Measurements from ENCODE around the gene SDR42E1.
A peak's percentile ranks its signal among the peaks of the same experiment; 100 is the strongest.
"Not testable (repeated sequence)": the region's sequence is repeated elsewhere in the genome, so short reads cannot be mapped to it uniquely, and the experiment has no call there.

The SDR42E1 gene

GRCh38 chr16:82037666-82038065, 26.4 kb upstream of the SDR42E1 start:
- DNase-seq (ENCODE audit: low spot score) (no peak), FAIRE-seq (no peak)

GRCh38 chr16:82037251-82037650, 26.0 kb upstream of the SDR42E1 start:
- no peak for DNase-seq (ENCODE audit: low spot score)
- FAIRE-seq: no peak

- FAIRE-seq: peak; percentile 32
- peak; percentile 65 for DNase-seq (ENCODE audit: low spot score)
Observed at GRCh38 chr16:82034981-82035612, 23.8 kb upstream of the SDR42E1 start, which contains the start of gene HSD17B2. Gene HSD17B2, plus strand, starts transcription at chr16:82035253. Its CDS starts 172 bp downstream, at chr16:82035425.

GRCh38 chr16:82033683-82034300, 22.5 kb upstream of the SDR42E1 start:
- no peak for DNase-seq (ENCODE audit: low spot score)
- FAIRE-seq: no peak

GRCh38 chr16:82033006-82033405, 21.7 kb upstream of the SDR42E1 start:
- DNase-seq (ENCODE audit: low spot score) (no peak), FAIRE-seq (no peak)

- DNase-seq (ENCODE audit: low spot score): peak; percentile 34
- FAIRE-seq: no peak
Observed at GRCh38 chr16:82031116-82032084, 20.1 kb upstream of the SDR42E1 start.

GRCh38 chr16:82027629-82028064, 16.4 kb upstream of the SDR42E1 start:
- no peak for FAIRE-seq
- DNase-seq (ENCODE audit: low spot score): no peak

- no peak for FAIRE-seq
- no peak for DNase-seq (ENCODE audit: low spot score)
Observed at GRCh38 chr16:82024883-82025282, 13.6 kb upstream of the SDR42E1 start.

GRCh38 chr16:82024316-82024715, 13.0 kb upstream of the SDR42E1 start:
- DNase-seq (ENCODE audit: low spot score) (no peak), FAIRE-seq (no peak)

- DNase-seq (ENCODE audit: low spot score) (no peak), FAIRE-seq (no peak)
Observed at GRCh38 chr16:82023206-82023605, 11.9 kb upstream of the SDR42E1 start.

GRCh38 chr16:82020051-82020450, 8.8 kb upstream of the SDR42E1 start:
- FAIRE-seq (no peak), DNase-seq (ENCODE audit: low spot score) (no peak)

- FAIRE-seq: no peak
- no peak for DNase-seq (ENCODE audit: low spot score)
Observed at GRCh38 chr16:82019535-82019934, 8.3 kb upstream of the SDR42E1 start.

- DNase-seq (ENCODE audit: low spot score): no peak
- no peak for FAIRE-seq
Observed at GRCh38 chr16:82017911-82018568, 6.8 kb upstream of the SDR42E1 start.

- no peak for DNase-seq (ENCODE audit: low spot score)
- no peak for FAIRE-seq
Observed at GRCh38 chr16:82016964-82017363, 5.7 kb upstream of the SDR42E1 start.

- DNase-seq (ENCODE audit: low spot score) (no peak), FAIRE-seq (no peak)
Observed at GRCh38 chr16:82016263-82016662, 5.0 kb upstream of the SDR42E1 start.

GRCh38 chr16:82013139-82013538, 1.9 kb upstream of the SDR42E1 start:
- FAIRE-seq: no peak
- DNase-seq (ENCODE audit: low spot score): no peak

GRCh38 chr16:82010649-82011048, 621 bp downstream of the SDR42E1 start:
- FAIRE-seq: no peak
- no peak for DNase-seq (ENCODE audit: low spot score)

GRCh38 chr16:82009789-82010188, 1.5 kb downstream of the SDR42E1 start:
- not testable (repeated sequence) for FAIRE-seq; DNase-seq (ENCODE audit: low spot score)

GRCh38 chr16:82008957-82009592, 2.2 kb downstream of the SDR42E1 start:
- no peak for FAIRE-seq

GRCh38 chr16:82007189-82007588, 4.1 kb downstream of the SDR42E1 start:
- DNase-seq (ENCODE audit: low spot score) (no peak), FAIRE-seq (no peak)

More at GRCh38 chr16:82008957-82009592, 2.2 kb downstream of the SDR42E1 start:
- no peak for DNase-seq (ENCODE audit: low spot score)

GRCh38 chr16:82006036-82006435, 5.2 kb downstream of the SDR42E1 start:
- DNase-seq (ENCODE audit: low spot score): no peak
- FAIRE-seq: no peak

Measured in RCC 7860 (cell line).